Mesendoderm (in vitro differentiated cells): Measurements from ENCODE around the gene ADAMTS20.

ENCODE experiments used
- DNase-seq: peaks from one replicate; pipeline ENCODE4 v3.0.0; 2013
- H2AK5ac ChIP-seq: 2 replicates; pipeline ENCODE4 v1.6.1; 2013; ENCODE audit warnings: low read length, inconsistent platforms
- H2BK120ac ChIP-seq: 2 replicates; pipeline ENCODE4 v1.6.1; 2013; ENCODE audit warnings: low read depth, mild to moderate bottlenecking, low read length, moderate library complexity, mixed read lengths
- H2BK15ac ChIP-seq: replicated peaks from 2 replicates; pipeline ENCODE4 v1.6.1; 2013; ENCODE audit warnings: low read depth, mild to moderate bottlenecking, moderate library complexity
- H2BK5ac ChIP-seq: 2 replicates; pipeline ENCODE4 v1.6.1; 2013; ENCODE audit warnings: low read length, inconsistent platforms
- H3K18ac ChIP-seq: 2 replicates; pipeline ENCODE4 v1.6.1; 2013; ENCODE audit warnings: mild to moderate bottlenecking, low read length, mixed read lengths
- H3K23ac ChIP-seq: one replicate; pipeline ENCODE4 v1.6.1; 2013; ENCODE audit warnings: low read length
- H3K27ac ChIP-seq: 2 replicates; pipeline ENCODE4 v1.5.1; 2013; ENCODE audit warnings: low read depth, mild to moderate bottlenecking, inconsistent platforms, low read length, moderate library complexity
- H3K27me3 ChIP-seq: 2 replicates; pipeline ENCODE4 v1.6.1; 2013; ENCODE audit warnings: low read length, control low read depth, mild to moderate bottlenecking, inconsistent platforms; ENCODE audit not compliant: insufficient read depth, poor library complexity
- H3K36me3 ChIP-seq: 2 replicates; pipeline ENCODE4 v1.6.1; 2013; ENCODE audit warnings: low read length, inconsistent platforms; ENCODE audit not compliant: control insufficient read depth, insufficient read depth
- H3K4ac ChIP-seq: one replicate; pipeline ENCODE4 v1.6.1; 2013; ENCODE audit warnings: low read depth, mild to moderate bottlenecking, low read length, moderate library complexity
- H3K4me1 ChIP-seq: 2 replicates; pipeline ENCODE4 v1.6.1; 2013; ENCODE audit warnings: low read depth, low read length, inconsistent platforms; ENCODE audit not compliant: control insufficient read depth
- H3K4me2 ChIP-seq: 2 replicates; pipeline ENCODE4 v1.6.1; 2013; ENCODE audit warnings: low read length
- H3K4me3 ChIP-seq: 2 replicates; pipeline ENCODE4 v1.5.1; 2013; ENCODE audit warnings: mild to moderate bottlenecking, low read length
- H3K56ac ChIP-seq: one replicate; pipeline ENCODE4 v1.6.1; 2013; ENCODE audit warnings: low read length
- H3K79me1 ChIP-seq: 2 replicates; pipeline ENCODE4 v1.6.1; 2013; ENCODE audit warnings: low read length, inconsistent platforms
- H3K79me2 ChIP-seq: 2 replicates; pipeline ENCODE4 v1.6.1; 2013; ENCODE audit warnings: mild to moderate bottlenecking, low read length; ENCODE audit not compliant: control insufficient read depth, insufficient read depth
- H3K9ac ChIP-seq: 2 replicates; pipeline ENCODE4 v1.6.1; 2013; ENCODE audit warnings: low read length, inconsistent platforms
- H4K5ac ChIP-seq: one replicate; pipeline ENCODE4 v1.6.1; 2013; ENCODE audit warnings: low read length
- H4K8ac ChIP-seq: one replicate; pipeline ENCODE4 v1.6.1; 2013; ENCODE audit warnings: low read depth, mild to moderate bottlenecking, control low read depth, low read length, moderate library complexity
- WGBS: extraction: QIAGEN DNeasy Blood & Tissue Kit; methylation state at CpG from one replicate; pipeline ENCODE4 v1.1.7; 2013; ENCODE audit warnings: low lambda C conversion rate, missing lambda C conversion rate; ENCODE audit not compliant: insufficient coverage; ENCODE audit errors: extremely low coverage; 5-methylcytosine and 5-hydroxymethylcytosine counted together

ADAMTS20 gene

GRCh38 chr12:43338848-43339526, 213.0 kb downstream of the ADAMTS20 start:
- Histone ChIP-seq H2BK120ac (no peak overlapping the region), H3K23ac (no peak overlapping the region), H3K4me1 (peaks cover 2% of the 10 kb centered on the region), H3K4me3 (no peak overlapping the region), H3K18ac (no peak overlapping the region), H4K5ac (no peak overlapping the region), H3K79me1 (no peaks in the 10 kb centered on the region), H3K36me3 (no peaks in the 10 kb centered on the region), H3K4ac (no peak overlapping the region), H3K27me3 (no peaks in the 10 kb centered on the region), H2AK5ac (no peak overlapping the region), H4K8ac (no peak overlapping the region), H2BK15ac (no peak overlapping the region), H2BK5ac (no peak overlapping the region), H3K9ac (no peak overlapping the region), H3K79me2 (no peaks in the 10 kb centered on the region), H3K27ac (no peak overlapping the region), H3K4me2 (no peak overlapping the region), H3K56ac (no peak overlapping the region)
- DNase-seq, result peak; percentile 96

- H3K23ac ChIP-seq, result no peak overlapping the region
- no CpG with 5 or more reads among the region's 4 CpGs for WGBS
- no peak overlapping the region for H4K8ac ChIP-seq
- no peak overlapping the region for H2BK5ac ChIP-seq
- no peak overlapping the region for H4K5ac ChIP-seq
- no peak overlapping the region for H3K9ac ChIP-seq
- no peaks in the 10 kb centered on the region for H3K79me2 ChIP-seq
- H3K4me1 ChIP-seq, result peaks cover 2% of the 10 kb centered on the region
- H3K27me3 ChIP-seq, result no peaks in the 10 kb centered on the region
- H2BK120ac ChIP-seq, result no peak overlapping the region
- no peak overlapping the region for H3K4ac ChIP-seq
- H3K4me3 ChIP-seq, result no peak overlapping the region
- no peak overlapping the region for H3K27ac ChIP-seq
- no peaks in the 10 kb centered on the region for H3K36me3 ChIP-seq
- no peak overlapping the region for H3K4me2 ChIP-seq
- DNase-seq, result peak; percentile 26
- H3K56ac ChIP-seq, result no peak overlapping the region
- H2AK5ac ChIP-seq, result no peak overlapping the region
- H3K18ac ChIP-seq, result peak overlapping the region; percentile 28
- H2BK15ac ChIP-seq, result no peak overlapping the region
- no peaks in the 10 kb centered on the region for H3K79me1 ChIP-seq
These were observed 214.2 kb downstream of the ADAMTS20 start for GRCh38 chr12:43337571-43338444.

- Histone ChIP-seq H3K79me1 (no peaks in the 10 kb centered on the region), H2AK5ac (no peak overlapping the region), H2BK15ac (no peak overlapping the region), H2BK120ac (no peak overlapping the region), H4K5ac (no peak overlapping the region), H2BK5ac (no peak overlapping the region), H3K36me3 (no peaks in the 10 kb centered on the region), H3K27me3 (no peaks in the 10 kb centered on the region), H3K4me3 (no peak overlapping the region), H3K4me2 (no peak overlapping the region), H3K4me1 (peaks cover 2% of the 10 kb centered on the region), H4K8ac (no peak overlapping the region), H3K18ac (peak overlapping the region; percentile 28), H3K56ac (no peak overlapping the region), H3K4ac (no peak overlapping the region), H3K23ac (no peak overlapping the region), H3K79me2 (no peaks in the 10 kb centered on the region), H3K9ac (no peak overlapping the region), H3K27ac (no peak overlapping the region)
- DNase-seq, result peak; percentile 40
- WGBS, result no CpG with 5 or more reads among the region's 1 CpG
These were observed 214.9 kb downstream of the ADAMTS20 start for GRCh38 chr12:43336962-43337555.

GRCh38 chr12:43333644-43334043, 218.4 kb downstream of the ADAMTS20 start:
- H3K4me2 ChIP-seq, result no peak overlapping the region
- H3K56ac ChIP-seq, result no peak overlapping the region
- H2BK15ac ChIP-seq, result no peak overlapping the region
- H4K8ac ChIP-seq, result no peak overlapping the region
- no peaks in the 10 kb centered on the region for H3K79me1 ChIP-seq
- no peaks in the 10 kb centered on the region for H3K36me3 ChIP-seq
- H3K27ac ChIP-seq, result no peak overlapping the region
- H3K27me3 ChIP-seq, result no peaks in the 10 kb centered on the region
- H2AK5ac ChIP-seq, result no peak overlapping the region
- no CpG with 5 or more reads among the region's 2 CpGs for WGBS
- no peak overlapping the region for H3K4me3 ChIP-seq
- no peak overlapping the region for H2BK5ac ChIP-seq
- no peak overlapping the region for H2BK120ac ChIP-seq
- no peak overlapping the region for H3K9ac ChIP-seq
- H3K4me1 ChIP-seq, result peaks cover 2% of the 10 kb centered on the region
- DNase-seq, result no peak
- no peak overlapping the region for H4K5ac ChIP-seq
- H3K23ac ChIP-seq, result no peak overlapping the region
- H3K79me2 ChIP-seq, result no peaks in the 10 kb centered on the region
- H3K4ac ChIP-seq, result no peak overlapping the region
- H3K18ac ChIP-seq, result no peak overlapping the region

- H3K4me3 ChIP-seq, result no peak overlapping the region
- H3K18ac ChIP-seq, result no peak overlapping the region
- H2AK5ac ChIP-seq, result no peak overlapping the region
- H3K27me3 ChIP-seq, result no peaks in the 10 kb centered on the region
- no CpG with 5 or more reads among the region's 2 CpGs for WGBS
- no peak overlapping the region for H4K8ac ChIP-seq
- H3K4me2 ChIP-seq, result no peak overlapping the region
- H2BK120ac ChIP-seq, result no peak overlapping the region
- no peak overlapping the region for H3K56ac ChIP-seq
- H3K9ac ChIP-seq, result no peak overlapping the region
- H3K4me1 ChIP-seq, result peaks cover 2% of the 10 kb centered on the region
- H4K5ac ChIP-seq, result no peak overlapping the region
- no peak overlapping the region for H3K27ac ChIP-seq
- no peaks in the 10 kb centered on the region for H3K36me3 ChIP-seq
- no peaks in the 10 kb centered on the region for H3K79me2 ChIP-seq
- DNase-seq, result peak; percentile 28
- no peak overlapping the region for H3K23ac ChIP-seq
- no peaks in the 10 kb centered on the region for H3K79me1 ChIP-seq
- no peak overlapping the region for H2BK15ac ChIP-seq
- no peak overlapping the region for H2BK5ac ChIP-seq
- H3K4ac ChIP-seq, result no peak overlapping the region
These were observed 218.9 kb downstream of the ADAMTS20 start for GRCh38 chr12:43332977-43333640.
